Fibroblast of skin of scalp (primary cell): ENCODE measurements around the gene RABGGTA. TPM values are rescaled to one million over a fixed set of nuclear protein-coding genes. Genes with fewer than 3 reads are reported as not detected.
A peak's percentile ranks its signal among the peaks of the same experiment; 100 is the strongest.

Source experiments
- DNase-seq: peaks from one replicate; pipeline ENCODE4 v3.0.0-alpha.2; 2013
- polyA plus RNA-seq, 2 experiments: library from polyadenylated mRNA; unstranded; fragments of 120-200 nt; gene quantifications; one replicate each; pipeline ENCODE4 v1.2.1, GENCODE V29; 2013; ENCODE audit not compliant: insufficient read length in 2 of 2

The RABGGTA gene
- polyA plus RNA-seq (2013, experiment 1 of 2; ENCODE audit: insufficient read length), result 23.2 TPM
- 20.8 TPM for polyA plus RNA-seq (2013, experiment 2 of 2; ENCODE audit: insufficient read length)

GRCh38 chr14:24271134-24271833 lies at the start of gene RABGGTA:
TSS of gene RABGGTA (minus strand) at chr14:24271597. CDS start at chr14:24271115, 482 bp downstream.
- DNase-seq, result peak; percentile 87

- no peak for DNase-seq
Measured at GRCh38 chr14:24317141-24317928, 45.9 kb upstream of the RABGGTA start.

GRCh38 chr14:24316597-24316950 lies 45.2 kb upstream of the RABGGTA start:
- no peak for DNase-seq

GRCh38 chr14:24315807-24316596 lies 44.6 kb upstream of the RABGGTA start:
- peak; percentile 26 for DNase-seq

- no peak for DNase-seq
Measured at GRCh38 chr14:24315243-24315806, 43.9 kb upstream of the RABGGTA start.

- DNase-seq, result no peak
Measured at GRCh38 chr14:24314377-24315193, 43.2 kb upstream of the RABGGTA start.

- DNase-seq, result no peak
Measured at GRCh38 chr14:24313913-24314312, 42.5 kb upstream of the RABGGTA start.

- no peak for DNase-seq
Measured at GRCh38 chr14:24312736-24313507, 41.5 kb upstream of the RABGGTA start.

- DNase-seq, result no peak
Measured at GRCh38 chr14:24311837-24312615, 40.6 kb upstream of the RABGGTA start.

GRCh38 chr14:24310646-24311604 lies 39.5 kb upstream of the RABGGTA start, which contains the start of gene LTB4R:
TSS of gene LTB4R (plus strand) at chr14:24311502. CDS start at chr14:24315652, 4,150 bp downstream.
- DNase-seq, result peak; percentile 62

GRCh38 chr14:24310265-24310645 lies 38.9 kb upstream of the RABGGTA start:
- no peak for DNase-seq

- no peak for DNase-seq
Measured at GRCh38 chr14:24309538-24310264, 38.3 kb upstream of the RABGGTA start, which contains the start of gene LTB4R2. TSS of gene LTB4R2 (plus strand) at chr14:24310140. CDS start at chr14:24310665, 525 bp downstream.

GRCh38 chr14:24308342-24309124 lies 37.1 kb upstream of the RABGGTA start:
- no peak for DNase-seq

GRCh38 chr14:24307575-24308341 lies 36.4 kb upstream of the RABGGTA start, which contains the start of gene CIDEB:
TSS of gene CIDEB (minus strand) at chr14:24307977. CDS start at chr14:24307858, 119 bp downstream.
- peak; percentile 63 for DNase-seq

GRCh38 chr14:24307156-24307574 lies 35.8 kb upstream of the RABGGTA start:
- no peak for DNase-seq

GRCh38 chr14:24304019-24304387 lies 32.6 kb upstream of the RABGGTA start:
- DNase-seq, result no peak
